Smooth muscle cell (in vitro differentiated cells): Measurements from ENCODE around the gene TM4SF20. TPM values are rescaled to one million over a fixed set of nuclear protein-coding genes. Genes with fewer than 3 reads are reported as not detected.

Experiments
- DNase-seq: peaks from one replicate; lab custom pipeline; 2025; ENCODE audit not compliant: unreplicated experiment; lab: John Stamatoyannopoulos, UW
- H2AFZ ChIP-seq: fragments of 200-600 bp; sonication (generic); 2 replicates; pipeline ENCODE4 v1.6.0; 2016; ENCODE audit warnings: antibody characterized with exemption, low read depth, mild to moderate bottlenecking
- H3F3A ChIP-seq: fragments of 200-600 bp; sonication (generic); 2 replicates; pipeline ENCODE4 v1.6.0; 2017; ENCODE audit warnings: antibody characterized with exemption, low read depth
- H3K27ac ChIP-seq: fragments of 200-600 bp; sonication (generic); 2 replicates; pipeline ENCODE4 v1.5.1; 2016; ENCODE audit warnings: low read depth, mild to moderate bottlenecking
- H3K27me3 ChIP-seq: fragments of 200-600 bp; sonication (generic); 2 replicates; pipeline ENCODE4 v1.6.1; 2016; ENCODE audit warnings: low read depth, mild to moderate bottlenecking
- H3K36me3 ChIP-seq: fragments of 200-600 bp; sonication (generic); 2 replicates; pipeline ENCODE4 v1.5.1; 2016; ENCODE audit warnings: low read depth
- H3K4me1 ChIP-seq: fragments of 200-600 bp; sonication (generic); 2 replicates; pipeline ENCODE4 v1.5.1; 2016; ENCODE audit warnings: low read depth
- H3K4me2 ChIP-seq: fragments of 200-600 bp; sonication (generic); 2 replicates; pipeline ENCODE4 v1.6.0; 2016; ENCODE audit warnings: mild to moderate bottlenecking
- H3K4me3 ChIP-seq: fragments of 200-600 bp; sonication (generic); 2 replicates; pipeline ENCODE4 v1.5.1; 2016; ENCODE audit warnings: mild to moderate bottlenecking
- H3K79me2 ChIP-seq: fragments of 200-600 bp; sonication (generic); 2 replicates; pipeline ENCODE4 v1.6.0; 2016; ENCODE audit warnings: low read depth, mild to moderate bottlenecking
- H3K9ac ChIP-seq: fragments of 200-600 bp; sonication (generic); 2 replicates; pipeline ENCODE4 v1.6.0; 2016; ENCODE audit warnings: low read depth
- H3K9me3 ChIP-seq: fragments of 200-600 bp; sonication (generic); replicated peaks from 2 replicates; pipeline ENCODE4 v1.5.1; 2016; ENCODE audit warnings: low read depth
- H4K20me1 ChIP-seq: fragments of 200-600 bp; sonication (generic); 2 replicates; pipeline ENCODE4 v1.6.0; 2016; ENCODE audit warnings: low read depth
- CTCF ChIP-seq: fragments of 200-600 bp; sonication (generic); IDR thresholded peaks from 2 replicates; pipeline ENCODE4 v1.5.1; 2017; ENCODE audit warnings: borderline replicate concordance, mild to moderate bottlenecking, antibody characterized with exemption; ENCODE audit not compliant: insufficient read depth, poor library complexity, severe bottlenecking
- WGBS: methylation state at CpG from one replicate; pipeline ENCODE4 v1.1.7; 2016; ENCODE audit warnings: low lambda C conversion rate; 5-methylcytosine and 5-hydroxymethylcytosine counted together
- polyA plus RNA-seq: library from polyadenylated mRNA; unstranded; fragments of >200 nt; fragmentation: Nextera tagmentation; extraction: Ambion mirVana; gene quantifications from 2 replicates; pipeline ENCODE4 v1.2.1, GENCODE V29; 2016
- total RNA-seq: library from RNA; depleted of rRNA; stranded (reverse); fragments of >200 nt; gene quantifications from 2 replicates; pipeline ENCODE4 v1.2.3, GENCODE V29; 2014

The TM4SF20 gene
- total and polyA plus RNA-seq, 2 experiments from 2014 or later, result not detected

- Histone ChIP-seq H3K4me2 (no peak overlapping the region), H2AFZ (no peak overlapping the region), H3K9me3 (no peaks in the 10 kb centered on the region), H3K79me2 (no peaks in the 10 kb centered on the region), H3K4me1 (no peaks in the 10 kb centered on the region), H3F3A (no peaks in the 10 kb centered on the region), H3K9ac (no peak overlapping the region), H3K36me3 (no peaks in the 10 kb centered on the region), H3K27ac (no peak overlapping the region), H3K27me3 (no peaks in the 10 kb centered on the region), H4K20me1 (no peaks in the 10 kb centered on the region), H3K4me3 (no peak overlapping the region)
- DNase-seq, result no peak
- TF ChIP-seq CTCF, result no peak
Measured at GRCh38 chr2:227402321-227402720, 23.2 kb upstream of the TM4SF20 start.

- DNase-seq, result no peak
- no peak for TF ChIP-seq CTCF
- H2AFZ ChIP-seq, result no peak overlapping the region
- H4K20me1 ChIP-seq, result no peaks in the 10 kb centered on the region
- no peaks in the 10 kb centered on the region for H3K36me3 ChIP-seq
- H3K4me1 ChIP-seq, result no peaks in the 10 kb centered on the region
- H3K27me3 ChIP-seq, result no peaks in the 10 kb centered on the region
- WGBS, result 98% methylated on average over 2 of the region's 2 CpGs
- H3K9me3 ChIP-seq, result no peaks in the 10 kb centered on the region
- H3K4me2 ChIP-seq, result no peak overlapping the region
- H3K9ac ChIP-seq, result no peak overlapping the region
- no peak overlapping the region for H3K4me3 ChIP-seq
- H3F3A ChIP-seq, result no peaks in the 10 kb centered on the region
- H3K79me2 ChIP-seq, result no peaks in the 10 kb centered on the region
- no peak overlapping the region for H3K27ac ChIP-seq
Measured at GRCh38 chr2:227401550-227401949, 22.4 kb upstream of the TM4SF20 start.

GRCh38 chr2:227398684-227399670 lies 19.9 kb upstream of the TM4SF20 start:
- no peak for TF ChIP-seq CTCF
- no peaks in the 10 kb centered on the region for H3K9me3 ChIP-seq
- no peaks in the 10 kb centered on the region for H4K20me1 ChIP-seq
- DNase-seq, result no peak
- no peaks in the 10 kb centered on the region for H3K27me3 ChIP-seq
- H3K79me2 ChIP-seq, result no peaks in the 10 kb centered on the region
- no peaks in the 10 kb centered on the region for H3K36me3 ChIP-seq
- WGBS, result 88% methylated on average over 4 of the region's 4 CpGs
- no peak overlapping the region for H3K4me2 ChIP-seq
- no peak overlapping the region for H3K4me3 ChIP-seq
- H3K4me1 ChIP-seq, result no peaks in the 10 kb centered on the region
- no peak overlapping the region for H3K27ac ChIP-seq
- H3K9ac ChIP-seq, result no peak overlapping the region
- H3F3A ChIP-seq, result no peaks in the 10 kb centered on the region
- no peak overlapping the region for H2AFZ ChIP-seq
